GM10248 (cell line): ENCODE data around the gene TBX3.

ENCODE experiments used
- CTCF ChIA-PET: fragments of 300-600 bp; sonication (Branson Sonifier 250); formaldehyde crosslinking; extraction: SDS; loops from one replicate; lab custom pipeline; 2021; ENCODE audit warnings: antibody characterized with exemption; lab: Yijun Ruan, JAX
- POLR2A ChIA-PET: fragments of 350-650 bp; sonication (Branson Sonifier 250); formaldehyde crosslinking; extraction: SDS; loops from one replicate; lab custom pipeline; 2020; ENCODE audit warnings: antibody characterized with exemption; lab: Yijun Ruan, JAX
- DNase-seq: peaks from one replicate; pipeline ENCODE4 v3.0.0; 2012; ENCODE audit errors: extremely low spot score
- TF ChIP-seq, protein P1 (sequence below): IDR thresholded peaks from 2 replicates; pipeline ENCODE4 v1.5.1; 2012; ENCODE audit warnings: mild to moderate bottlenecking, low read depth; ENCODE audit errors: extremely low read depth, missing control alignments, control extremely low read depth

TBX3 gene

DNA sequence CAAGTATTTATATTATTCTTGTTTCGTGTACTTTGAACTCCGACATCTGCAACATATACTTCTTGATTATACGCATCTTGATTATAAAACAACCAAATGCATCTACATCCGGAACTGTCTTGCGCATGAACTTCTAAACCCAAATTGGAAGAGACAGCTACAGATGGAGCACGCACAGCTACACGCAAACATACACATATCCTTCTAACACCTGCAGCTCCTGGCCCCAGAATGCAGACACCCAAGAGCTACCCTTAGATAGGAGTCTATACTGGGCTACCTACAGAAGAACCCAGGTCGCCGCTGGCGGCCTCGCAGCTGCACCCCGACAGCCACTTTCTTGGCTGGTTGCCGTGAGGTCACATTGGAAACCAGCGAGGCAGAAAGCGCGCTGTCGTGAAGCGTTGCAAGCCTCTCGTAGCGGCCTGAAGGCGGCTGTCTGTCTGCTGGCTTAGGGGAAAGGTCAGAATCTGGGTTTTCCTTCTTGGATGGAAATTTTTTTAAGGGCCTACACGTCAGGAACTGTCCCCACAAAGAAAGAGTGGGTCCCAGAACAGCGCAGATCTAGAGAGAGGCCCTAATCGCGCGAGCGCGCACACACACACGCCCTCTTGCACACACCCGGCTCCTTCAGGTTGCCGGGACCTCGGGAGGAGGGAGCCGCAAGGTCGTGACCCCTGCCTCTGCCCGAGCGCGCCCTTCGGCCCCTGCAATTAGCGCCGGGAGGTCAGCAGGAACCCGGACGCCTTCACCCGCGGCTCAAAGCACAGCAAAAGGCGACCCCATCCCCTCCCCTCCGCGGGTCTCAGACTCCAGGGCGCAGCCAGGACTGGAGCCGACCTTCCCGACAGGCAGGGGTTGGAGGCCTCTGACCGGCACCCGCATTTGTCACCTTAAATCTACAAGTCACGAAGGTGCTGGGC is 17.0 kb downstream of the TBX3 start:
- ChIA-PET CTCF (interaction anchor here (0.8 to 1.0 kb wide), 2 partner anchors 10 to 1248 kb away, joined by 3 read pairs; no protein-coding TSS in a partner anchor), POLR2A (no interaction called here)
- TF ChIP-seq, protein P1, sequence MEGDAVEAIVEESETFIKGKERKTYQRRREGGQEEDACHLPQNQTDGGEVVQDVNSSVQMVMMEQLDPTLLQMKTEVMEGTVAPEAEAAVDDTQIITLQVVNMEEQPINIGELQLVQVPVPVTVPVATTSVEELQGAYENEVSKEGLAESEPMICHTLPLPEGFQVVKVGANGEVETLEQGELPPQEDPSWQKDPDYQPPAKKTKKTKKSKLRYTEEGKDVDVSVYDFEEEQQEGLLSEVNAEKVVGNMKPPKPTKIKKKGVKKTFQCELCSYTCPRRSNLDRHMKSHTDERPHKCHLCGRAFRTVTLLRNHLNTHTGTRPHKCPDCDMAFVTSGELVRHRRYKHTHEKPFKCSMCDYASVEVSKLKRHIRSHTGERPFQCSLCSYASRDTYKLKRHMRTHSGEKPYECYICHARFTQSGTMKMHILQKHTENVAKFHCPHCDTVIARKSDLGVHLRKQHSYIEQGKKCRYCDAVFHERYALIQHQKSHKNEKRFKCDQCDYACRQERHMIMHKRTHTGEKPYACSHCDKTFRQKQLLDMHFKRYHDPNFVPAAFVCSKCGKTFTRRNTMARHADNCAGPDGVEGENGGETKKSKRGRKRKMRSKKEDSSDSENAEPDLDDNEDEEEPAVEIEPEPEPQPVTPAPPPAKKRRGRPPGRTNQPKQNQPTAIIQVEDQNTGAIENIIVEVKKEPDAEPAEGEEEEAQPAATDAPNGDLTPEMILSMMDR: no peak
- DNase-seq: no peak

DNA sequence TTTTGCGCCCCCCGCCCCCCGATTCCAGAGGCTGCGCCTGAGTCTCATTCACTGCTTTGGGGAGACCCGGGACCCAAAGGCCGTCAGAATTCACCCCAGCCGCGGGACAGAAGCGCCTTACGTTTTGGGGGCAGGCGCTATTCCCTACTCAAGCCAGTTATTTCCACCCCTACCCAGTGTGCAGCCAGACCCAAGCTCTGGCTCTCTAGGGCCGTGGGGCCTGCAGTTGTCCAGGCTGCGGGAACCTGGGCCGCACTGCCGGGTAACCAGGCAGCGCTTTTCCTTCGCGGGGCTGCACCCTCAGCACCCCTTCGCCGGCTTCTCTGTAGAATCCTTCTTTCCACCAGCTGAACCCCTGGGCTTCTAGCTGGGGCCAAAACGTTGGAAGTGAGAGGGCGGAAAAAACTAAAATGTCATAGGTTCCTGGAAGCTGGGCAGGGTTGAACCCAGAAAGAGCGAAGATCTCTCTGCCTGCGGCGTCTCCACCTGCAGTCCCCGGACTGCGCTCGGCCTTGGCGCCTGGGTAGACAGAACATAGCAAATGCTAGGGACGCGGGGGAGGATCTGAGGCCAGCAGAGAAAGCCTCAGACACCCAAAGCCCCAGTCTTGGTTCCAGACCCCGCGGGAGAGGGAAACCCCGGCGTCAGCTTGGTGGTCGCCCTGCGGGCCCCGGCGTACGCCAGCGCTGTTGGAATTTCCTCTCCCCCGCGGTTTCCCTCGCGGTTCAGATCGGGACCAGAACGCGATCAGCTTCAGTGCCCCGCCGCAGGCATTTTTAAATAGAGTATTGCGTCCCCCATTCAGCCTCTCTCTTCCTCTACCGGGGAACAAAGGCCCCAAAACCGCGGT is 18.3 kb downstream of the TBX3 start:
- ChIA-PET CTCF (interaction anchor here (0.8 kb wide), 1 partner anchor 1251 kb away, joined by 3 read pairs; no protein-coding TSS in a partner anchor), POLR2A (no interaction called here)
- TF ChIP-seq, protein P1: no peak
- no peak for DNase-seq

DNA sequence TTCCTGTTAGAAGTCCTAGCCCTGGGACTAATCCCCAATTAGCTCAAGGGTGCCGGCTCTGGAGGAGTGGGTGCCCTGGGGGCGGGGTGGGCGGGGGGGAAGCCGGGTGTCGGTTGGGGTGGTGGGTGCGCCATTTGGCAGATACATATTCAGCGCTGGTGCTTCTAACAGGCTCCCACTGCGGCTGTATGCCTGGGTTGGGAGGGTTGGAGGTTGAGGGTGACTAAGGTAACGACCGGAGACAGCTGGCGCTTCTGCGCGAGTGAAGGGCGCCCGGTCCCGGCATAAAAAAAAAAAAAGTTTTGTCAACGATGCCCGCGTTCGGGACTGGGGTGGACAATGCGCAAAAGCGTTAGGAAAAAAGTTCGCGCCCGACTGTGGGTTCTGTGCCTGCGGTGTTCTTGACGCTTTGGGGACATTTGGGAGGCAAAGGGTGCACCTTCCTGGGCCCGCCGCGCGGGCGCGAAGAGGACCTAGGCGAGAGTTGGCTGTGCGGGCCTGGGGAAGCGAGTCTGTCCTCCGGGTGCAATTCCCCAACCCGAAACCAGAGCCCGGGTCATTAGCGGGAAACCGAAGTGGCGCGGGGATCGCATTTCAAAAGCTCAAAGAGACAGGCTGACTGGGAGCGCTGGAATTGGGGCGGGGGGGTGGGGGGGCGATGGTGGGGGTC is 19.2 kb downstream of the TBX3 start:
- TF ChIP-seq, protein P1: no peak
- ChIA-PET CTCF (no interaction called here), POLR2A (interaction anchor here (0.5 kb wide), 1 partner anchor 24 kb away, joined by 7 read pairs; no protein-coding TSS in a partner anchor)
- no peak for DNase-seq

DNA sequence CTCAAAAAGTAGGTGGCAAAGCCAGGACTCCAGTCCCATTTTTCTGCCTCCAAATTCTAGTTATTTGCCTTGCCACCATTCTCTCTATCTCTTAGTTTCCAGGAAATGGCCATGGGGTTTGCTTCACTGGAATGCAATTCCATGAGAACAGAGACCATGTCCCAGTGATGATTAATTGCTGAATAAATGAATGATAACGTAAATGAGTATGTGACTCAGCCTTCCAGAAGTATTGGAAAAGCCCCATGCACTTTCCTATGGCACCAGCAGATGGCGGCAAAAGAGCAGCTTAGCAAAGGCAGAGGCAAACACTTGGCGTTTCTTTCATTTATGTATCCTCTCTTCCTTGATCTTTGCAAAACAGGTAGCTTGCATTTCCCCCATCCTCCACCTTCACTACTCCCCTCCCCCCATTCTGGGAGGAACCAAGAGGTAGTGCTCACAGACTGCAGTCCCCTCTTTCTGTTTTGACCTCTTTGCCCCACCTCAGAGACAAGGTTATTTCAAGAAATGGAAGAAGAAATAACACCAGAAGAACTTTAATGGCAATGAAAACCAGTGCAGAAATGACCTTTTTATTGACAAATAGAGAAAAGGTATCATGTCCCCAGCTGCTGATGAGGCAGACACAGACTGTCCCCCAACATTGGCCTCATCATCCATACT is 21.3 kb downstream of the TBX3 start:
- CTCF ChIA-PET: interaction anchor here (0.6 to 2.1 kb wide), 8 partner anchors 9 to 1255 kb away, joined by 3 to 15 read pairs (median 4); no protein-coding TSS in a partner anchor
- POLR2A ChIA-PET: no interaction called here
- DNase-seq: no peak
- TF ChIP-seq, protein P1: peak; percentile 82

DNA sequence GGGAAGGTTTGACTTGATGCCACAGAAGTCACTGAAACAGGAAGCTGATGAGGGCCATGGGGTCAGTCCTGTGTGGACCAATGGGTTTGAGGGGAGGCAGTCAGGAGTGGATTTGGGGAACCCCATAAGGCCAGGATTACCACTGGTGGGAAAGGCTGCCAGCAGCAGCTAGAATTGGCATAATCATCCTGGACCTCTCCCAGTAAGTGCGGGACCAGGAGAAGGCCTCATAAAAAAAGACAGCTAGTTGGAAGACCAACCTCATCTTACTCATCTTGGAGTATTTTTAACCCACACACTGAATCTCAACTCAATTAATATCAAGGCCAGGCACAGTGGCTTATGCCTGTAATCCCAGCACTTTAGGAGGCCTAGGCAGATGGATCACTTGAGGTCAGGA is 22.7 kb downstream of the TBX3 start:
- TF ChIP-seq, protein P1: no peak
- DNase-seq: no peak
- CTCF ChIA-PET: interaction anchor here (0.7 to 2.1 kb wide), 5 partner anchors 12 to 1256 kb away, joined by 3 to 15 read pairs (median 3); no protein-coding TSS in a partner anchor
- POLR2A ChIA-PET: no interaction called here
